SJCRH30 (cell line): ENCODE measurements around the gene KPNA5. TPM values are rescaled to one million over a fixed set of nuclear protein-coding genes. Genes with fewer than 3 reads are reported as not detected.

Source experiments
- DNase-seq, 2 experiments: peaks; one replicate each; pipeline ENCODE4 v3.0.0-alpha.2; 2015 to 2020
- H3K27ac ChIP-seq: fragments of 250-450 bp; sonication (Bioruptor Pico); 2 replicates; pipeline ENCODE4 v1.5.1; 2020; ENCODE audit warnings: mild to moderate bottlenecking, moderate library complexity
- H3K27me3 ChIP-seq: fragments of 250-450 bp; sonication (Bioruptor Pico); 2 replicates; pipeline ENCODE4 v1.5.1; 2020; ENCODE audit warnings: mild to moderate bottlenecking, moderate library complexity
- H3K36me3 ChIP-seq: fragments of 250-450 bp; sonication (Bioruptor Pico); 2 replicates; pipeline ENCODE4 v1.5.1; 2020; ENCODE audit warnings: mild to moderate bottlenecking, moderate library complexity
- H3K4me1 ChIP-seq: fragments of 250-450 bp; sonication (Bioruptor Pico); 2 replicates; pipeline ENCODE4 v1.5.1; 2020; ENCODE audit warnings: mild to moderate bottlenecking, moderate library complexity
- H3K4me3 ChIP-seq: fragments of 250-450 bp; sonication (Bioruptor Pico); 2 replicates; pipeline ENCODE4 v1.5.1; 2020; ENCODE audit warnings: mild to moderate bottlenecking, moderate library complexity
- H3K9me3 ChIP-seq: fragments of 250-450 bp; sonication (Bioruptor Pico); replicated peaks from 2 replicates; pipeline ENCODE4 v1.5.1; 2020; ENCODE audit warnings: mild to moderate bottlenecking, moderate library complexity
- total RNA-seq: library from RNA; depleted of rRNA; stranded (reverse); fragments of >200 nt; shearing (Covaris generic); gene quantifications from 2 replicates; pipeline ENCODE4 v1.2.3, GENCODE V29; 2014

KPNA5 gene
- total RNA-seq, 1 experiment from 2014 or later = 11.9 TPM

DNA sequence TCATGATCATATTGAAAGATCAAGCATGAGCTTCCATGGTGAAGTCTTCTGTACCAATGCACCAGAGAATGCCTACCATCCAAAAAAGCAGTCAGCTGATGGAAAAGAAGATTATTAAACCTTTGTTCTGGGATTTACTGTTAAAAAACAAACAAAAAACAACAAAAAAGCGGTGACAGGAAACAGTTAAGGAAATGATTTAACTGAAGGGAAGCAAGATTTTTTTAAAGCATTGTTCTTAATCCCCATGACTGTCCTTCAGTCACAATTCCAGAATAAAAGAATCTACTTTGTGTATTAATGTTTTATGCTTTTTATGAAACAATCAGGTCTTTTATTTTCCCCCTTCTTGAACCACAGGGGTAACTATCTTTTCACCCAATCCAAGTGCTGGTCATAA lies 60.6 kb downstream of the KPNA5 start:
- Histone ChIP-seq H3K36me3 (0 out of 2 replicates have a peak, but pooled peaks cover 2% of the 10 kb centered on the region), H3K9me3 (no peaks in the 10 kb centered on the region; the same call in 1 of the 2 replicates), H3K4me1 (no peaks in the 10 kb centered on the region)

DNA sequence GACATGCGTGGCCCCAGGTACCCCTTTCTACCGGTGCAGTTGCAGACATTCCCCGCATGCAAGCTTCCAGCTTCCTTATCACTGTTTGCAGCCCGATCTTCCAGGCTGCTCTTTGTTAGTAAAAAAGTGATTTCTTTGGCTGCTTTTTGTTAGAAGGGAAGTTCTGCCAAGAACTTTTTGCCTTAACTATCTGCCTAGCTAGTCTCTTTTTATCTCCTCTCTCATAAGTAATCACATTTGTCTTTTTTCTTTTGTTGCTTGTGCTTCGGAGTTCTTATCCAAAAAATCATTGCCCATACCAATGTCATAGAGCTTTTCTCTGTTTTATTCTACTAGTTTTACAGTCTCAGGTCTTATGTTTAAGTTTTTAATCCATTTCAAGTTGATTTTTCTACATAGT lies 64.2 kb downstream of the KPNA5 start:
- no peak overlapping the region for H3K4me3 ChIP-seq
- H3K36me3 ChIP-seq = no peaks in the 10 kb centered on the region
- no peaks in the 10 kb centered on the region; the same call in 1 of the 2 replicates for H3K9me3 ChIP-seq
- DNase-seq = no peak
- H3K27ac ChIP-seq = no peak overlapping the region
- no peaks in the 10 kb centered on the region for H3K27me3 ChIP-seq
- no peaks in the 10 kb centered on the region for H3K4me1 ChIP-seq

More for the DNA sequence above, 60.6 kb downstream of the KPNA5 start:
- DNase-seq = no peak
- H3K4me3 ChIP-seq = no peak overlapping the region
- no peaks in the 10 kb centered on the region for H3K27me3 ChIP-seq
- no peak overlapping the region for H3K27ac ChIP-seq

DNA sequence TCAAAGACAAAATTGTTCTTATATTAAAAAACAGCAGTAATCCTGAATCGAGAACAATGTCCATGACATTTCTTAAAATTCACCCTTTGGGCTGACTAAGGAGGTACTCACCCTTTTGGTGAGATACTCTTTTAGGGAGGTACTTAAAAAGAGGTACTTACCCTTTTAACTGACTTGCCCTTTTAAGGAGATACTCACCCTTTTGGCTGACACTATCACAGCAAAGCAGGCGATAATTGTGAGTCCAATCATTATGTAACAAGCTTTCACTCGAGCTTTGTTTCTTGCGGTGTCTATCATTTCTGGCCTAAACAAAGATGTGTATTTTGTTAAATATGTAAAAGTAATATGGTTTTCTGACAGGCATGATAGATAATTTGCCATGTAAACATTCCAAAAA lies 80.8 kb downstream of the KPNA5 start:
- Histone ChIP-seq H3K4me3 (no peak overlapping the region), H3K4me1 (no peaks in the 10 kb centered on the region), H3K27me3 (no peaks in the 10 kb centered on the region), H3K9me3 (no peaks in the 10 kb centered on the region), H3K36me3 (no peaks in the 10 kb centered on the region), H3K27ac (no peak overlapping the region)
- no peak for DNase-seq

GRCh38 chr6:116762235-116762634 lies 81.2 kb downstream of the KPNA5 start:
- no peaks in the 10 kb centered on the region for H3K27me3 ChIP-seq
- H3K36me3 ChIP-seq = no peaks in the 10 kb centered on the region
- H3K27ac ChIP-seq = no peak overlapping the region
- no peaks in the 10 kb centered on the region for H3K9me3 ChIP-seq
- H3K4me3 ChIP-seq = no peak overlapping the region
- H3K4me1 ChIP-seq = no peaks in the 10 kb centered on the region
- no peak for DNase-seq

GRCh38 chr6:116763048-116763447 lies 82.0 kb downstream of the KPNA5 start:
- Histone ChIP-seq H3K36me3 (no peaks in the 10 kb centered on the region), H3K9me3 (no peaks in the 10 kb centered on the region), H3K27ac (no peak overlapping the region), H3K27me3 (no peaks in the 10 kb centered on the region), H3K4me3 (no peak overlapping the region), H3K4me1 (no peaks in the 10 kb centered on the region)
- DNase-seq = no peak

- H3K27me3 ChIP-seq = no peaks in the 10 kb centered on the region
- H3K27ac ChIP-seq = no peak overlapping the region
- H3K4me3 ChIP-seq = no peak overlapping the region
- DNase-seq = no peak
- no peaks in the 10 kb centered on the region for H3K9me3 ChIP-seq
- no peaks in the 10 kb centered on the region for H3K36me3 ChIP-seq
- H3K4me1 ChIP-seq = no peaks in the 10 kb centered on the region
Observed at GRCh38 chr6:116763906-116764628, 83.1 kb downstream of the KPNA5 start.

DNA sequence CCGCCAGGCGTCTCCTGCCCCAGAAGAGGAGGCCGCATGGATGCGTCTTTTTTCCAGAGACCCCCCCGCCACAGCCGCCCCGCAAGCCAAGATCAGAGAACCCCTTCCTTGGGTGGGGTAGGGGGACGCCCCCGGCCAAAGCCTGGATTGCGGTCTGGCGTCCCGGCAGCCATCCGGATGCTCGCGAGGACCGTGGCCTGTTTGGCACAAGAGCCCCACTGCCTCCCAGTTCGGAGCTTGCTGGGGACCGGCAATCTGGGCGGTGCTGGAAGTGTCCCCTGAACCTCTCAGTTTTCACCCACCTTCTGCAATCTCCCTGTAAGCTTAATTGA lies 83.6 kb downstream of the KPNA5 start:
- H3K9me3 ChIP-seq = no peaks in the 10 kb centered on the region
- no peak overlapping the region for H3K27ac ChIP-seq
- no peak overlapping the region for H3K4me3 ChIP-seq
- H3K36me3 ChIP-seq = no peaks in the 10 kb centered on the region
- no peak for DNase-seq
- H3K27me3 ChIP-seq = no peaks in the 10 kb centered on the region
- H3K4me1 ChIP-seq = no peaks in the 10 kb centered on the region

- H3K27ac ChIP-seq = no peak within 1 kb of the TSS
- no peaks in the 10 kb centered on the region for H3K27me3 ChIP-seq
- no peak for DNase-seq
- no peaks in the 10 kb centered on the region for H3K9me3 ChIP-seq
- no peak within 1 kb of the TSS for H3K4me3 ChIP-seq
- no peaks in the 10 kb centered on the region for H3K4me1 ChIP-seq
- H3K36me3 ChIP-seq = no peaks in the 10 kb centered on the region
Observed at GRCh38 chr6:116764961-116765841, 84.2 kb downstream of the KPNA5 start, which contains the start of gene FAM162B. Gene FAM162B, minus strand, starts transcription at chr6:116765719. Its CDS starts 143 bp downstream, at chr6:116765576.

GRCh38 chr6:116766506-116767176 lies 85.6 kb downstream of the KPNA5 start:
- no peaks in the 10 kb centered on the region for H3K4me1 ChIP-seq
- H3K27me3 ChIP-seq = no peaks in the 10 kb centered on the region
- DNase-seq = no peak
- H3K9me3 ChIP-seq = no peaks in the 10 kb centered on the region
- no peak overlapping the region for H3K27ac ChIP-seq
- no peaks in the 10 kb centered on the region for H3K36me3 ChIP-seq
- no peak overlapping the region for H3K4me3 ChIP-seq

- no peaks in the 10 kb centered on the region for H3K36me3 ChIP-seq
- DNase-seq = no peak
- no peaks in the 10 kb centered on the region for H3K4me1 ChIP-seq
- no peaks in the 10 kb centered on the region for H3K9me3 ChIP-seq
- no peaks in the 10 kb centered on the region for H3K27me3 ChIP-seq
- H3K4me3 ChIP-seq = no peak overlapping the region
- H3K27ac ChIP-seq = no peak overlapping the region
Observed at GRCh38 chr6:116767715-116768114, 86.7 kb downstream of the KPNA5 start.

- no peaks in the 10 kb centered on the region for H3K36me3 ChIP-seq
- no peaks in the 10 kb centered on the region for H3K4me1 ChIP-seq
- H3K27me3 ChIP-seq = no peaks in the 10 kb centered on the region
- no peak overlapping the region for H3K4me3 ChIP-seq
- DNase-seq = no peak
- no peaks in the 10 kb centered on the region for H3K9me3 ChIP-seq
- H3K27ac ChIP-seq = no peak overlapping the region
Observed at GRCh38 chr6:116772450-116772849, 91.4 kb downstream of the KPNA5 start.

DNA sequence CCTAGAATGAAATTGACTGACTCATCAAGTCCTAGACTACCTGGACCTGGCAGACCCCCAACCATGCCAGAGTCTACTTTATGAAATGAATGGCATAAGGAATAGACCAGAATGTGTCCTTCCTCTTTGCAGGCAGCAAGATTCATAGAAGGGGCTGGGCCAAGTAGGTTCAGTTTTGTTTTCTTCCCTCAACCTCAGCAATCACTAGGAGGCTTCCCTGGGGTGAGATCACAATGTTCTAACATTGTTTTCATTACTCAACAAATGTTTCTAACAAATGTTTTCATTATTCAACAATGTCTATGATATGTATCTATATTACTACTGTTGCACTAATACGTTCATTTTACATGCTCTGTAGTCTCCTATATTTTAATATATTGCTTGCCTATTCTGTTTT lies 92.9 kb downstream of the KPNA5 start:
- no peaks in the 10 kb centered on the region for H3K9me3 ChIP-seq
- DNase-seq = no peak
- no peak overlapping the region for H3K4me3 ChIP-seq
- H3K27ac ChIP-seq = no peak overlapping the region
- H3K27me3 ChIP-seq = no peaks in the 10 kb centered on the region
- H3K4me1 ChIP-seq = no peaks in the 10 kb centered on the region
- H3K36me3 ChIP-seq = no peaks in the 10 kb centered on the region

DNA sequence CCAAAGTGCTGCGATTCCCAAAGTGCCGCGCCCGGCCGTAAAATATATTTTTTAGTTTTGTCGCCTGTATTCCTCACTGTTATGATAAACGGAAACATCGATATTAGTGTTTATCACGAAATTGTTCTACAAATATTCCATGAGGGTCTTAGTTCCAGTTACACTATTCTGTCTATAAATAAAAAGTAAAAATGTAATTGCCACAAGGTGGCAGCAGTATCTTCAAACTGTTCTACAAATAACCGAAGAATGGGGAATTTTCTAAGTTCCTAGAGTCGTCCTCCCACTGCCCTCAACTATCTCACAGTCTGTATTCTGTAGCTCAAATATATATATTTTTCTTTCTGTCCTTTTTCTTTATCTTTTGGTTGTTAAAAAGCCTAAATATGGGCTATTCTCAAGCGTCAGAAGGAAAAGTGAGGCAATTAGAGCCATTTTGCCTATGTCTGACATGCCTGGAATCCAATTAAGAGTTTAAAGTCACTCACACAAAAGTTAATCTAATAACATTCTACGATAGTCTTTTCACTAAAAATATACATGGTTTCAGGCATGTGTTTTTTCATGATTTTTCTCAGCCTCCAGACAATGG lies 98.7 kb downstream of the KPNA5 start:
- no peaks in the 10 kb centered on the region for H3K36me3 ChIP-seq
- no peak overlapping the region for H3K27ac ChIP-seq
- no peak overlapping the region for H3K4me3 ChIP-seq
- peak in 1 of 2 experiments; percentile 66 for DNase-seq
- no peaks in the 10 kb centered on the region for H3K4me1 ChIP-seq
- H3K9me3 ChIP-seq = no peaks in the 10 kb centered on the region
- no peaks in the 10 kb centered on the region for H3K27me3 ChIP-seq

DNA sequence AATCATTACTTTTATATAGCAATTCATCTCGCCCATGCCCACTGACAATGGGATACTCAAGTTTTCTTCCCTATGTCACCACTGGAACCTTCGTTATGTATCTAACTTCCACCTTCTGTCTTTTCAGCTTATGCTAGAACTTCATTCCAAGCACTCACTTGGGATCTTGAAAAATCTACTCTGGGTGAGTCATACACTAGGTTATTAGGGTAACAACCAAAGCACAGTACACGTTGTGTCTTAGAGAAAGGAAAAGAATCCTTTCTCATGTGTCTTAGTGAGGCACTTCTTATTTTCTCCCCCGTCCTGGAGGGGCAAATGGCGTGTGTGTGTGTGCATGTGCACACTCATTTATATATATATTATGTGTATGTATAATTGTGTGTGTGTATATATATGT lies 102.8 kb downstream of the KPNA5 start:
- no peaks in the 10 kb centered on the region for H3K36me3 ChIP-seq
- H3K4me1 ChIP-seq = no peaks in the 10 kb centered on the region
- no peak for DNase-seq
- no peaks in the 10 kb centered on the region for H3K27me3 ChIP-seq
- no peak overlapping the region for H3K27ac ChIP-seq
- no peak overlapping the region for H3K4me3 ChIP-seq
- H3K9me3 ChIP-seq = no peaks in the 10 kb centered on the region
